Measurements from ENCODE around the gene LUZP2.

The LUZP2 gene

DNA sequence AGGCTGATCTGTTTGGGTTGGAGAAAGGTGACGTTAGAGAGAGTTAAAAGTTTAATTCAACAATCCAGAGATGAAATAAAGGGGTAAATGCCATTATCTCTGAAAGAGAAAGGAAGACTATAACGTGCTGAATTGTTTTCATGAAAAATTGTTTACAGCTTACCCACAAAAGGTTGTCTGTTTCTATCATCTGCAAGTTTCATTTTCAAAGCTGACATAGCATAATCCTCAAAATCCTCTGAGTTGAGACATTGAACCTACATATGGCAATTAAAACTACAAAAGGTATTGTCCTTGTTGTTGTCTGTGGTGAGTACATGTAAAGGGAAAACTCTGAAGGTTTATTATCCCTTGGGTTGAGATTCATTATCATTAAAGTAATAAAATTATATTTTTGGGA, 569.9 kb downstream of the LUZP2 start:
- no peak for DNase-seq (ENCODE audit: insufficient read length)
- TF ChIP-seq TAF1 (IDR thresholded peaks at IDR 0.05; ENCODE audit: borderline replicate concordance, low read depth, low read length), result no peak
- no peak for TF ChIP-seq POLR2A (IDR thresholded peaks at IDR 0.05; ENCODE audit: low read depth, low read length)
- no peak for TF ChIP-seq POLR2AphosphoS5 (IDR thresholded peaks at IDR 0.05; ENCODE audit: low read depth, low read length)
- no peak for FAIRE-seq

DNA sequence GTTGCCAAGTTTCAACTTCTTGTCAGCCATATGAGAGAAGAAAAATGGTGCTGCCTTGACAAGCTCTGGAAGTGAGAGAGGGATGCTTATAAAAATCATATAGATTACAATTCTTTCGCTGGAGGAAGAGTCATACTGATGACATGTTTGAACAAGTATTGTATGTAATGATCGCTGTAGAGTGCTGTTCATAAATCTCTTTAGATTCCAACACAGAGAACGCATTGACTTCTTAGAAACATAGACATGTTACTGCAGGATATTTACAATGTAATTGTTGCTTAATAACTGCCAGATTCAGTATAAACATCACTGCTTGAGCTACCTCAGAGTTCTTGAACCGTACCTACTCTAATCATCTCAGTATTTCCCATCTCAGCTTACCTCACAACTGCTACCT, 571.6 kb downstream of the LUZP2 start:
- FAIRE-seq, result no peak
- TF ChIP-seq POLR2A (IDR thresholded peaks at IDR 0.05; ENCODE audit: low read depth, low read length) (no peak), TAF1 (IDR thresholded peaks at IDR 0.05; ENCODE audit: borderline replicate concordance, low read depth, low read length) (no peak), POLR2AphosphoS5 (IDR thresholded peaks at IDR 0.05; ENCODE audit: low read depth, low read length) (no peak)
- no peak for DNase-seq (ENCODE audit: insufficient read length)

DNA sequence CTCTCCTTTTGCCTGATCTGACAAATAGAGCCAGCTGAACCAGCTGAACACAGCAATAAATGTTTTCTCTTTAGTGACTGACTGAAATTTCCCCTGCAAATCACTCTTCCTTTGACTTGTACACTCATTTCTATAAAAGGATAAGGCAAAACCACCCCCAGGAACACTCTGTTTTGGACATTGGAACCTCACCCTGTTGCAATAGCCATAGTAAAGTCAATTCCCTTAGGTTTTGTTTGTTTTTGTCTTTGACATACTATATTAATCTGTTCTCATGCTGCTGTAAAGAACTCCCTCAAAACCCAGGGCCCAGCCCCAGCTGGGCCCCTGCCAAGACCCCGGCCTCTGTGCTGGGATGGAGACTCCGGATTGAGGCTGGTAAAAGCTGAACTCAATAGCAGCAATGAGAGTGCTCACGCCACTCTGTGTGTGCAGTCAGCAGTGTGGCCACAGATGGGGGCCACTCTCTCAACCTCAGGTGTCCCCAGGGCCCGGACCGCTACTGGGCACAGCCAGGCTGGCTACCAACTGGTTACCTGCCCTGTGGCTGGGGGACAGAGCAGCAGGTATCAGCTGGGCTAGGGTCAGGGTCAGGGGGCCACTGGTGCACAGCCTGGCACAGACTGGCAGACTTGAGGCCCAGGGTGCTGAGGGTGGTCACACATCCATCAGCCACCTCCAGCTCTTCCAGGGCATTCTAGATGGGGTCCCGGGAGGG, 597.4 kb downstream of the LUZP2 start:
- no peak for TF ChIP-seq POLR2A (IDR thresholded peaks at IDR 0.05; ENCODE audit: low read depth, low read length)
- TF ChIP-seq POLR2AphosphoS5 (IDR thresholded peaks at IDR 0.05; ENCODE audit: low read depth, low read length), result no peak
- no peak for TF ChIP-seq TAF1 (IDR thresholded peaks at IDR 0.05; ENCODE audit: borderline replicate concordance, low read depth, low read length)
- no peak for FAIRE-seq
- no peak for DNase-seq (ENCODE audit: insufficient read length)

DNA sequence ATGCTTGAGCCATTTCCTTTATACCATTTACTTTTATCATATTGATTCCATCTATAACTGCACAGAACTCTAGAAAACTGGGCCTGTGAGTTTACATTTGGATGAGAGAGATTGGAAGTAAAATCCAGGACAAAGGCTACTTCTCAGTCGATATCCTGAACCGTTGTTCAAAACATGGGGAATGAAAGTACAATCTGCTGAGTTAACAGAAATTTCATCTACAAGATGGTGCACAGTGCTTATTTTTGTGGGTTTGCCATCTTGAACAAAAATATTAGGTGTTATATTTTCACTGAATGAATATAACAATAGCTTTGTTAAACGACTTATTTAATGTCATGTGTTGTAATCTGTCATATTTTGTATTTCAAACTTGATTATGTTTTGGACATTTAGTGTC, 622.6 kb downstream of the LUZP2 start:
- FAIRE-seq (no peak), DNase-seq (ENCODE audit: insufficient read length) (no peak)
- TF ChIP-seq TAF1 (IDR thresholded peaks at IDR 0.05; ENCODE audit: borderline replicate concordance, low read depth, low read length) (no peak), POLR2AphosphoS5 (IDR thresholded peaks at IDR 0.05; ENCODE audit: low read depth, low read length) (no peak), POLR2A (IDR thresholded peaks at IDR 0.05; ENCODE audit: low read depth, low read length) (no peak)
